ENCODE results near the gene HOXC13.

DNA sequence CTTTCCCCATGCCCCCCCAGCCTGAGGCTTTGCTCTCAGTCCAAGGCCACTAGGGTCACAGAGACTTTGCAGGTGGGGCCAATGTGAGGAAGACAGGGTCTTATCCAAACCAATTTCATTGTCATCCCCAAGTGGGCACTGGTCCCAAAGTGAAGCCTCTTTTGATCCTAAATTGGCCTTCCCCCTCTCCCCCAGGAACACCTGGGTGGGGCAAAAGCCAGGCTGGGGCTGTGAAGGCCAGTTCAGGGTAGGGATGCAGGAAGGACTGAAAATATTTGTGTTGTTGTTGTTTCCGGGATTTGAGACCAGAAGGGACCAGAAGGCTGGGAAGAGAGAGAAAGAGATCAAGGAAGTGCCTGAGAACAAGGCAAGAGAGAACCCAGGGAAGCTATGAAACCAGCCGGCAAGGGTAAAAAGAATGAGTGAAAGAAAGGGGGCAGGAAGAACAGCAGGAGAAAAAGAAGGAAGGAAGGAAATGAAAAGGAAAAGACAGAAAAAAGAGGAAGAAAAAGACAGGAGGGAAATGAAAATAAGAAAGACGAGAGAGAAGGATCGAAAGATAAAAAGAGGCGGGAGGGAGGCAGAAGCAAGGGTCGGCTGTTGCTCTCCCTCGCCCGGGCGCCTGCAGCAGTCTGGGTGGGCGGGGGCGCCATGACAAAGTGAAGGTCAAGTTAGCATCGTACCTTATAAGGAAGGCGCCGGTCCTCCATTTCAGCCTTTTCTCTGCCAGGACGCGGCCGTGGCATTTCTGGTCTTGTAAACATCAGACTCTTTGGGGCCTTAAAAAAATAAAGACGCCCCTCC is 26.9 kb downstream of the HOXC13 start:
- TF ChIP-seq CTCF (IDR thresholded peaks at IDR 0.05) (no peak), POLR2A (IDR thresholded peaks at IDR 0.05) (no peak)

Data from gastroesophageal sphincter (tissue), 3 donors.